ENCODE measurements around the gene GATA2. TPM values are rescaled to one million over a fixed set of nuclear protein-coding genes. Genes with fewer than 3 reads are reported as not detected.

The GATA2 gene
- total and polyA plus RNA-seq, 2 experiments from 2014 or later, result 23.8 to 34.0 TPM

- DNase-seq, result no peak
- Histone ChIP-seq H3K4me1 (ENCODE audit: insufficient read depth) (no peaks in the 10 kb centered on the region), H3K9ac (no peak overlapping the region), H3K4me2 (ENCODE audit: unreplicated experiment) (no peak overlapping the region), H3K4me3 (no peak overlapping the region), H3K27me3 (replicated peaks; ENCODE audit: insufficient read depth) (0 out of 2 replicates have a peak, but pooled peaks cover 5% of the 10 kb centered on the region), H3K36me3 (ENCODE audit: low read depth) (no peaks in the 10 kb centered on the region; the same call in 1 of the 2 replicates), H3K79me2 (ENCODE audit: insufficient read depth) (no peaks in the 10 kb centered on the region), H3K9me2 (ENCODE audit: insufficient read depth) (no peaks in the 10 kb centered on the region), H3F3A (ENCODE audit: insufficient read depth) (no peaks in the 10 kb centered on the region), H3K27ac (no peak overlapping the region), H2AFZ (no peak overlapping the region), H3K9me3 (ENCODE audit: low read depth) (no peaks in the 10 kb centered on the region), H4K20me1 (ENCODE audit: insufficient read depth) (no peaks in the 10 kb centered on the region)
- in situ Hi-C loops (cut with MboI), result no loop called here
- TF ChIP-seq EZH2 (IDR thresholded peaks at IDR 0.05; ENCODE audit: insufficient read depth, poor library complexity, severe bottlenecking), result no peak
- no peak for TF ChIP-seq EZH2phosphoT487 (IDR thresholded peaks at IDR 0.05; ENCODE audit: insufficient read depth, low read depth)
- 48 to 52% methylated on average over 4 of the region's 4 CpGs for WGBS, 2 experiments (ENCODE audit: low coverage in 1 of 2, low lambda C conversion rate in 2 of 2, missing lambda C conversion rate in 2 of 2)
Measured at GRCh38 chr3:128473737-128474136, 19.3 kb downstream of the GATA2 start.

- no peaks in the 10 kb centered on the region for H3K9me2 ChIP-seq (ENCODE audit: insufficient read depth)
- H3K9ac ChIP-seq, result no peak overlapping the region
- H3F3A ChIP-seq (ENCODE audit: insufficient read depth), result no peaks in the 10 kb centered on the region
- no peak overlapping the region for H2AFZ ChIP-seq
- no peaks in the 10 kb centered on the region for H3K9me3 ChIP-seq (ENCODE audit: low read depth)
- no peaks in the 10 kb centered on the region for H3K4me1 ChIP-seq (ENCODE audit: insufficient read depth)
- no peak overlapping the region for H3K27ac ChIP-seq
- DNase-seq, result no peak
- no peak overlapping the region for H3K4me2 ChIP-seq (ENCODE audit: unreplicated experiment)
- TF ChIP-seq EZH2phosphoT487 (IDR thresholded peaks at IDR 0.05; ENCODE audit: insufficient read depth, low read depth), result no peak
- in situ Hi-C loops (cut with MboI), result no loop called here
- H3K4me3 ChIP-seq, result no peak overlapping the region
- peaks cover 5% of the 10 kb centered on the region; the same call in 1 of the 2 replicates for H3K27me3 ChIP-seq (replicated peaks; ENCODE audit: insufficient read depth)
- H3K36me3 ChIP-seq (ENCODE audit: low read depth), result no peaks in the 10 kb centered on the region
- 22 to 26% methylated on average over 6 of the region's 6 CpGs for WGBS, 2 experiments (ENCODE audit: low coverage in 1 of 2, low lambda C conversion rate in 2 of 2, missing lambda C conversion rate in 2 of 2)
- H3K79me2 ChIP-seq (ENCODE audit: insufficient read depth), result no peaks in the 10 kb centered on the region
- no peaks in the 10 kb centered on the region for H4K20me1 ChIP-seq (ENCODE audit: insufficient read depth)
Measured at GRCh38 chr3:128473180-128473519, 19.9 kb downstream of the GATA2 start.

- no peak for DNase-seq
- no peaks in the 10 kb centered on the region for H4K20me1 ChIP-seq (ENCODE audit: insufficient read depth)
- no peaks in the 10 kb centered on the region for H3K4me1 ChIP-seq (ENCODE audit: insufficient read depth)
- H3K36me3 ChIP-seq (ENCODE audit: low read depth), result no peaks in the 10 kb centered on the region
- whole genome bisulfite sequencing, 2 experiments (ENCODE audit: low coverage in 1 of 2, low lambda C conversion rate in 2 of 2, missing lambda C conversion rate in 2 of 2), result 69 to 73% methylated on average over 13 of the region's 13 CpGs
- H3K4me2 ChIP-seq (ENCODE audit: unreplicated experiment), result no peak overlapping the region
- H3K27ac ChIP-seq, result no peak overlapping the region
- in situ Hi-C loops (cut with MboI), result no loop called here
- no peaks in the 10 kb centered on the region for H3K9me3 ChIP-seq (ENCODE audit: low read depth)
- no peaks in the 10 kb centered on the region for H3F3A ChIP-seq (ENCODE audit: insufficient read depth)
- no peak overlapping the region for H2AFZ ChIP-seq
- peaks cover 5% of the 10 kb centered on the region; the same call in 1 of the 2 replicates for H3K27me3 ChIP-seq (replicated peaks; ENCODE audit: insufficient read depth)
- H3K9me2 ChIP-seq (ENCODE audit: insufficient read depth), result no peaks in the 10 kb centered on the region
- no peak overlapping the region for H3K4me3 ChIP-seq
- no peak overlapping the region for H3K9ac ChIP-seq
- H3K79me2 ChIP-seq (ENCODE audit: insufficient read depth), result no peaks in the 10 kb centered on the region
- no peak for TF ChIP-seq EZH2 (IDR thresholded peaks at IDR 0.05; ENCODE audit: insufficient read depth, poor library complexity, severe bottlenecking)
- no peak for TF ChIP-seq EZH2phosphoT487 (IDR thresholded peaks at IDR 0.05; ENCODE audit: insufficient read depth, low read depth)
Measured at GRCh38 chr3:128472449-128473179, 20.4 kb downstream of the GATA2 start.

GRCh38 chr3:128471720-128472119, 21.3 kb downstream of the GATA2 start:
- in situ Hi-C loops (cut with MboI), result no loop called here
- H3K36me3 ChIP-seq (ENCODE audit: low read depth), result no peaks in the 10 kb centered on the region
- no peaks in the 10 kb centered on the region for H3F3A ChIP-seq (ENCODE audit: insufficient read depth)
- H3K4me3 ChIP-seq, result no peak overlapping the region
- no peak for DNase-seq
- H3K9me2 ChIP-seq (ENCODE audit: insufficient read depth), result no peaks in the 10 kb centered on the region
- peaks cover 5% of the 10 kb centered on the region; the same call in 1 of the 2 replicates for H3K27me3 ChIP-seq (replicated peaks; ENCODE audit: insufficient read depth)
- H2AFZ ChIP-seq, result no peak overlapping the region
- WGBS, 2 experiments (ENCODE audit: low coverage in 1 of 2, low lambda C conversion rate in 2 of 2, missing lambda C conversion rate in 2 of 2), result 54 to 78% methylated on average over 3 of the region's 3 CpGs
- H3K79me2 ChIP-seq (ENCODE audit: insufficient read depth), result no peaks in the 10 kb centered on the region
- H3K9me3 ChIP-seq (ENCODE audit: low read depth), result no peaks in the 10 kb centered on the region
- TF ChIP-seq EZH2phosphoT487 (IDR thresholded peaks at IDR 0.05; ENCODE audit: insufficient read depth, low read depth) (no peak), EZH2 (IDR thresholded peaks at IDR 0.05; ENCODE audit: insufficient read depth, poor library complexity, severe bottlenecking) (no peak)
- no peaks in the 10 kb centered on the region for H3K4me1 ChIP-seq (ENCODE audit: insufficient read depth)
- no peak overlapping the region for H3K9ac ChIP-seq
- H4K20me1 ChIP-seq (ENCODE audit: insufficient read depth), result no peaks in the 10 kb centered on the region
- H3K27ac ChIP-seq, result no peak overlapping the region
- H3K4me2 ChIP-seq (ENCODE audit: unreplicated experiment), result no peak overlapping the region
